ENCODE results near the gene CDKN2D. TPM values are rescaled to one million over a fixed set of nuclear protein-coding genes. Genes with fewer than 3 reads are reported as not detected.

CDKN2D gene
- total and polyA plus RNA-seq, 4 donors: 11.8 to 23.0 (median 18.5) TPM

Small RNAs within 50 kb of the gene (microRNA-seq; reads per million reads assigned to microRNA genes)
- 0 reads per million in 2 donors for gene MIR1238

Other genes with a start within 250 kb of the CDKN2D start
- 10 to 100 TPM; 24.0 TPM for gene RAVER1, start 235.4 kb downstream of the CDKN2D start, total RNA-seq
- gene RAVER1, start 235.4 kb downstream of the CDKN2D start, polyA plus RNA-seq: 10 to 100 TPM in 1 of 2 donors, 1 to 10 TPM in 1; 7.9 to 10.4 TPM
- gene ICAM3, start 229.4 kb downstream of the CDKN2D start, total RNA-seq: 10 to 100 TPM; 10.1 to 10.5 TPM
- gene ICAM3, start 229.4 kb downstream of the CDKN2D start, polyA plus RNA-seq: 1 to 10 TPM; 6.3 to 7.8 TPM
- gene TYK2, start 188.4 kb downstream of the CDKN2D start, total RNA-seq: 100 to 1,000 TPM in 1 of 2 donors, 10 to 100 TPM in 1; 84.5 to 128 TPM
- 100 to 1,000 TPM in 1 of 2 donors, 10 to 100 TPM in 1; 33.2 to 253 TPM for gene TYK2, start 188.4 kb downstream of the CDKN2D start, polyA plus RNA-seq
- gene CDC37, start 165.4 kb downstream of the CDKN2D start, total RNA-seq: 100 to 1,000 TPM; 124 to 146 TPM
- 100 to 1,000 TPM; 121 to 260 TPM for gene CDC37, start 165.4 kb downstream of the CDKN2D start, polyA plus RNA-seq
- gene PDE4A, start 148.4 kb downstream of the CDKN2D start, total RNA-seq: 10 to 100 TPM; 12.3 to 30.2 TPM
- 10 to 100 TPM in 1 of 2 donors, 1 to 10 TPM in 1; 8.6 to 13.6 TPM for gene PDE4A, start 148.4 kb downstream of the CDKN2D start, polyA plus RNA-seq
- gene KEAP1, start 65.6 kb downstream of the CDKN2D start, total RNA-seq: 10 to 100 TPM; 43.6 to 62.8 TPM
- 10 to 100 TPM; 30.9 to 56.2 TPM for gene KEAP1, start 65.6 kb downstream of the CDKN2D start, polyA plus RNA-seq
- gene S1PR5, start 51.5 kb downstream of the CDKN2D start, total RNA-seq: under 1 TPM; 0.39 to 0.99 TPM
- gene S1PR5, start 51.5 kb downstream of the CDKN2D start, polyA plus RNA-seq: 1 to 10 TPM; 1.3 to 1.6 TPM
- 10 to 100 TPM; 14.0 to 17.2 TPM for gene ATG4D, start 25.1 kb downstream of the CDKN2D start, total RNA-seq
- 10 to 100 TPM; 17.7 to 42.6 TPM for gene ATG4D, start 25.1 kb downstream of the CDKN2D start, polyA plus RNA-seq
- 10 to 100 TPM; 15.8 to 18.9 TPM for gene KRI1, start 3.0 kb downstream of the CDKN2D start, total RNA-seq
- gene KRI1, start 3.0 kb downstream of the CDKN2D start, polyA plus RNA-seq: 10 to 100 TPM in 1 of 2 donors, 1 to 10 TPM in 1; 6.4 to 41.0 TPM
- not detected for gene AP1M2, start 18.3 kb upstream of the CDKN2D start, total RNA-seq
- gene AP1M2, start 18.3 kb upstream of the CDKN2D start, polyA plus RNA-seq: 10 to 100 TPM in 1 of 2 donors, under 1 TPM in 1; 0.05 to 15.0 TPM
- 100 to 1,000 TPM; 158 to 176 TPM for gene SLC44A2, start 56.6 kb upstream of the CDKN2D start, total RNA-seq
- 100 to 1,000 TPM in 1 of 2 donors, 10 to 100 TPM in 1; 30.9 to 146 TPM for gene SLC44A2, start 56.6 kb upstream of the CDKN2D start, polyA plus RNA-seq
- gene ILF3, start 85.4 kb upstream of the CDKN2D start, total RNA-seq: 100 to 1,000 TPM; 168 to 190 TPM
- 100 to 1,000 TPM in 1 of 2 donors, 10 to 100 TPM in 1; 40.2 to 111 TPM for gene ILF3, start 85.4 kb upstream of the CDKN2D start, polyA plus RNA-seq
- 10 to 100 TPM; 25.0 to 31.5 TPM for gene QTRT1, start 132.5 kb upstream of the CDKN2D start, total RNA-seq
- 100 to 1,000 TPM in 1 of 2 donors, 10 to 100 TPM in 1; 54.2 to 243 TPM for gene QTRT1, start 132.5 kb upstream of the CDKN2D start, polyA plus RNA-seq
- 100 to 1,000 TPM; 118 to 160 TPM for gene DNM2, start 149.1 kb upstream of the CDKN2D start, total RNA-seq
- gene DNM2, start 149.1 kb upstream of the CDKN2D start, polyA plus RNA-seq: 10 to 100 TPM; 51.7 to 89.7 TPM